Stimulated activated CD4-positive, alpha-beta T cell treated with anti-CD3 and anti-CD28 coated beads, Interleukin-4, amount 100 ng/mL, for 24 hours (primary cell): Measurements from ENCODE around the gene MEP1A.

ENCODE experiments used
- DNase-seq: peaks from one replicate; pipeline ENCODE4 v3.0.0-alpha.2; 2020

The MEP1A gene

DNA sequence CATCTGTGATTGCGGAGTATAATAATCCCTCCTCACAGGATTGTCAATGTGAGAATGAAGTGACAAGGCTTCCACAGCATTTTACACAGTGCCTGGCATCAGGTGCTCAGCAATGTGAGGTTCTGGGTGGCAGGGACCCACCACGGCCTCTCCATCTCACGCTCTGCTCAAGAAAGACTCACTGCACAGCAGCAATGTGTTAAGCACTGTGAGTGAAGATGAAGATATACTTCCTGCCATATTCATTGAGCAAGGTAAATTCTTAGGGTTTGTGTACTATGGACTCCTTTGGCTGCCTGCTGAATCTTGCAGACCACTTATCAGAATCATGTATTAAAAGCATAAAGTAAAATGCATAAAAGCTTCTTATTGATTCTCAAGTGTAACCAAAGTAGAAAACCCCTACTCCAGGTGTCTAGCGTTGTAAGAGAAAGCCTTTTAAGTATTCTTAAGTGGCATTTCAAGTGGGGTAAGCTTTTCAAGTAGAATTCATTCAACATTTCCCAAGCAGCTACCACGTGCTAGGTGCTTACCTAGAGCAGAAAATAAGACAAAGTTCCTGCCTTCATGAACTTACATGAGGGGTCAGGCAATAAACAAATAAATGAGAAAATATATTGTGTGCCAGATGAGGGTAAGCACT is 17.0 kb upstream of the MEP1A start:
- no peak for DNase-seq

GRCh38 chr6:46777476-46778346 is 15.5 kb upstream of the MEP1A start:
- no peak for DNase-seq

DNA sequence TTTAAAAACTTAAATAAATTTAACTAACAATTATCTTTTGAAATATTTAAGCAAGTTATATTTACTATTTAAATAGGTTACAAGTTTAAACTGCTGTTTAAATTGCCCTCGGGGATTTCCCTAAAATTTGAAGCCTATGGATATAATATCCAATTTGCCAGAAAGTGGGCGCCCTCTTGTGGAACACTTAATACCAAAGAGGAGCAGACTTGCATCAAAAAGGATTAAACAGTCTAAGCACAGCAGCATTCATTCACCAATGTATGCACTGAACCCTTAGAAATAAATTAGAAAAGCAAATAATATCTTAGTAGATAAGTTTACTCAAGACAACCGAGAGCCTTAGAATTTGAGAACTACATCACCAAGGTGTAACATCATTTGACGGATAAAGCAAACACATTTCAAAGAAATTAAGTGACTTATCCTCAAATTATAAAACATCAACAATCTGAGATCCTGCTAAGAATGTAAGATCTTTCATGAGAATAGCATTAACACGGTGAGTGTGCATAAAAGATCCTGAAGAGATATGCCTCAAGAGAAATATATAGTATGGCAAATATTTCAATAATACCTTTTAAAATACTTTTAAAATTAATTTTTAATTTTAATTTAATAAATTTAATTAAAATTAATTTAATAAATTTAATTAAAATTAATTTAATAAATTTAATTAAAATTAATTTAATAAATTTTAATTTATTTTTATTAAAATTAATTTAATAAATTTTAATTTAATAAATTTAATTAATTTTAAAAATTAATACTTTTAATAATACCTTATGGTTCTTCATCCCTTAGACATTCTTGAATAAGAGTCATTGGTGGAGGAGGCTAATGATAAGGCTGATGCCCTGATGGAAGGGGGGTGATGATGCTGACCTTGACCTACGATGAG is 11.5 kb upstream of the MEP1A start:
- peak; percentile 27 for DNase-seq

DNA sequence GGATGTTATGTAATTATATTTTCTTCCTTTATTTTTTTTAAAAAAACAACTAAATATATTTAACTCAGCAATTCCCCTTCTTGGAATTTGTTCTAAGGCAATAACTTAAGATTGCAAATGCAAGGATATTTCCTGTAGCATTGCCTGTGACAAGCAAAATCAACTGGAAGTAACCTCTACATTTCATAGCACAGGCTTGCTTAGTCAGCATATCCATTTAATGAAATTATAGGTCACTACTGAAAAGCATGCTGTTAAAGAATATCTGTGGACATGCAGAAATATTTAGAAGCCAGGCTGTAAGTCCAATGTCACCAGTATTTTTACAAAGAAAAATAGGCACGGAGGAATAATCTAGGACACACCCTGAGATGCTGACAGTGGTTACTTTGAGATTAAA is 8.7 kb upstream of the MEP1A start:
- no peak for DNase-seq

- DNase-seq: no peak
Observed at GRCh38 chr6:46787871-46788540, 5.2 kb upstream of the MEP1A start.

DNA sequence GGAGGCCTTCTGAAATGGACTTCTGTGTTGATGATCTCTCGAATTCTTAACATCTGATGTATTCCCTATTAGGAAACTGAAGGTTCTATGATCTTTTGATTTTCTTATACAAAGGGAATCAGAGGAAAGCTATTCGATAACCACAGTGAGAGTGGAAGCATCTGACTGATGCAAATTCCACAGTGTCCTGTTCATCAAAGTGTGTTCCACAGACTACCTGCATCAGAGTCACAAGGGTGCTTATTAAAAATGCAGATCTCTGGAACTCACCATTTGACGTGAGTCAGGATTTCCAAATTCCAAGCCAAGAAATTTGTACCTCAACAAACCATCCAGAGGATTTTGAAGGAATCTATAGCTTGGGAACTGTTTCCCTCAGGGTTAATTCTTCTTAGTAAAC is 4.4 kb upstream of the MEP1A start:
- DNase-seq: no peak

- no peak for DNase-seq
Observed at GRCh38 chr6:46789434-46790354, 3.5 kb upstream of the MEP1A start.

GRCh38 chr6:46790355-46790874 is 2.8 kb upstream of the MEP1A start:
- no peak for DNase-seq

- DNase-seq: no peak
Observed at GRCh38 chr6:46792635-46793034, 554 bp upstream of the MEP1A start.

GRCh38 chr6:46794068-46794467 is 879 bp downstream of the MEP1A start:
- no peak for DNase-seq

DNA sequence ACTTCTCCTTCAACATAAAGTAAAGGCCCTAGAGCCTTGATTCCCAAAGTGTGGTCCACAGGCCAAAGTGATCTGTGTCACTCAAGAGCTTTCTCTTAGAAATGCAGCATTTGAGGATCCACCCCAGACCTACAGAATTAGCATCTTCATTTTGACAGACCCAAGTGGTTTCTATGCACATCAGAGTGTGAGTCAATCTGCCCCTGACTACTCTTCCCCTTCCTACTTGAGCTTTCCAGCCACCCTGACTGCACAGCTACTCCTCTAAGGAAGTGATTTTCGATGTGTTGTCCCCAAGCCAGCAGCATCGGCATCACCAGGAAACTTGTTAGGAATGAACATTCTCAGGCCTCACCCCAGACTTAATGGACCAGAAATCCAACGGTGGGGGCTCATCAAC is 2.6 kb downstream of the MEP1A start:
- DNase-seq: no peak

GRCh38 chr6:46796848-46797580 is 3.8 kb downstream of the MEP1A start:
- no peak for DNase-seq

GRCh38 chr6:46799657-46800056 is 6.5 kb downstream of the MEP1A start:
- no peak for DNase-seq

GRCh38 chr6:46808806-46809205 is 15.6 kb downstream of the MEP1A start:
- DNase-seq: no peak

DNA sequence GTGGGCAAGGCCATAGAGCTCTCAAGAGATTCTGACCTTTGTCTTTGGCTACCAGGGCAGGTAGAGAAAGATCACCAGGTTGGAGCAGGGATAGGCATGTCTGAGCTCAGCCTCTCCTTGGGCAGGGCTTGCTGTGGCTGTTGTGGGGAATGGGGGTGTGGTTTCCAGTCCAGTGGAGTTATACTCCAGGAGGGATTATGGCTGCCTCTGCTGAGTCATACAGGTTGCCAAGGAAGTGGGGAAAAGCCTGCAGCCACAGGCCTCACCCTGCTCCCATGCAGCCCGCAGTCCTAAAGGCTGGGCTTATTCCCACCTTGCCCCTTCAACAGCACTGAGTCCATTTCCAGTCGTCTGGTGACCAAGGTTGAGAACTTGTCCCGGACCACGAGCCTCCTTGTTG is 21.9 kb downstream of the MEP1A start:
- DNase-seq: no peak

GRCh38 chr6:46816626-46817025 is 23.4 kb downstream of the MEP1A start:
- DNase-seq: no peak

DNA sequence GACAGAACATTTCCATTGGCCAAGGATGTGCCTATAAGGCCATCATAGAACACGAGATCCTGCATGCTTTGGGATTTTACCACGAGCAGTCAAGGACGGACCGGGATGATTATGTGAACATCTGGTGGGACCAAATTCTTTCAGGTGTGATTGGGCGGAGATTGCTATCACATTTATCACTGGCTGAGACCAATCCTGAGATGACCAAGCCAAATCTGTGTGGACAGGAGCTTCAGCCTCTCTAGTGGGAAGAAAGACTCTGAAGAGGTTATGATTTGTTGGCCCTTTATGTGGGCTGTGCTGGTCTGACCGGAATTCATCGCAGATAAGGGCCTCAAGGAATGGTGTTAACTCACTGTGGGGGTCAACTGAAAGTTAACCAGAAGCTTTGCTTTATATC is 26.4 kb downstream of the MEP1A start:
- DNase-seq: no peak

DNA sequence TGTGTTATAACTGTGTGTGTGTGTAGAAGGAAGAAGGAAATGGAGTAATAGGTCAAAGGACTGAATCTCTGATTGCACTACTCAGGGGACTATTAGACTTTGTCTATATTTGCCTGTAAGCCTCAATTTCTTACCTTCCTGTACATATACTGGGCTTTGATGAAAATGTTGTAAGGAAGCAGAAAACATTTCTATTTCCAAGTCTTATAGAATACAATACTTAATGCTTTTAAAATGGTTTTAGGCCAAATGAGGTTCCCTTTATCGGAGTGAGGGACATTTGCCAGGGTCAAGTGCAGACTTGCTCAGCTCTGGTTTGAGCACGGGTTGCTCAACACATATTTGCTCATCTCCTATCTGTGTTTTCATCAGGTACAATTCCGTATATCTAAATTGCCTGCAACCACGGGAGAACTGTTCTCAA is 28.3 kb downstream of the MEP1A start:
- DNase-seq: no peak

GRCh38 chr6:46828939-46829338 is 35.8 kb downstream of the MEP1A start:
- no peak for DNase-seq

DNA sequence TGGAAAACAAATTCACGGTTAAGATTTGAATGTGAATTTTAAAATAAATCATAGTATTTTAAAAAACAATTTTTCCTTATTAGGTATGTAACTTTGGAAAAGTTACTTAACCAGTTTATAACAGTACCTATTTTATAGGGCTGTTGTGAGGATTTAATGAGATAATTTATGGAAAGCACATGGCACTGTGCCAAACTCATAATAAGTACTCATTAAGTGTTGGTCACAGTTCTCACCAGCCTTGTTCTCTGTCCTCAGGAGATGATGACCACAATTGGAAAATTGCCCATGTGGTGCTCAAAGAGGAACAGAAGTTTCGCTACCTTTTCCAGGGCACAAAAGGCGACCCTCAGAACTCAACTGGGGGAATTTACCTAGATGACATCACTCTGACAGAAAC is 39.6 kb downstream of the MEP1A start:
- DNase-seq: no peak
